Neural cell (in vitro differentiated cells): Measurements from ENCODE around the gene MOB3A. TPM values are rescaled to one million over a fixed set of nuclear protein-coding genes. Genes with fewer than 3 reads are reported as not detected.

Source experiments
- H2AFZ ChIP-seq: fragments of 200-600, 300-800 bp; sonication (generic), shearing (Covaris generic); 2 replicates; pipeline ENCODE4 v1.6.0; 2014; ENCODE audit warnings: low read depth, mild to moderate bottlenecking, antibody characterized with exemption, low read length, moderate library complexity
- H3F3A ChIP-seq: fragments of 200-600 bp; shearing (Covaris generic); 2 replicates; pipeline ENCODE4 v1.6.1; 2016; ENCODE audit warnings: mild to moderate bottlenecking, moderate library complexity, mixed read lengths, antibody characterized with exemption, low read length; ENCODE audit not compliant: insufficient read depth, poor library complexity, severe bottlenecking
- H3K27ac ChIP-seq: fragments of 200-600, 300-800 bp; sonication (generic), shearing (Covaris generic); 2 replicates; pipeline ENCODE4 v1.5.1; 2014; ENCODE audit warnings: mild to moderate bottlenecking, low read length, moderate library complexity
- H3K27me3 ChIP-seq: fragments of 300-800, 200-600 bp; sonication (generic), shearing (Covaris generic); 2 replicates; pipeline ENCODE4 v1.6.0; 2014; ENCODE audit warnings: mild to moderate bottlenecking, low read depth, low read length, moderate library complexity; ENCODE audit not compliant: insufficient read depth
- H3K36me3 ChIP-seq: fragments of 300-800, 200-600 bp; sonication (generic), shearing (Covaris generic); 2 replicates; pipeline ENCODE4 v1.5.1; 2014; ENCODE audit warnings: mild to moderate bottlenecking, antibody characterized with exemption, low read length, moderate library complexity; ENCODE audit not compliant: insufficient read depth
- H3K4me2 ChIP-seq: fragments of 300-800, 200-600 bp; sonication (generic), shearing (Covaris generic); 2 replicates; pipeline ENCODE4 v1.6.0; 2014; ENCODE audit warnings: mild to moderate bottlenecking, low read length
- H3K4me3 ChIP-seq: fragments of 300-800, 200-600 bp; sonication (generic), shearing (Covaris generic); 2 replicates; pipeline ENCODE4 v1.5.1; 2014; ENCODE audit warnings: mild to moderate bottlenecking, low read length, moderate library complexity
- H3K79me2 ChIP-seq: fragments of 200-600 bp; shearing (Covaris generic); replicated peaks from 2 replicates; pipeline ENCODE4 v1.6.0; 2014; ENCODE audit warnings: mild to moderate bottlenecking, low read length, moderate library complexity; ENCODE audit not compliant: insufficient read depth
- H3K9ac ChIP-seq: fragments of 300-800, 200-600 bp; sonication (generic), shearing (Covaris generic); 2 replicates; pipeline ENCODE4 v1.6.1; 2016; ENCODE audit warnings: mild to moderate bottlenecking, low read length, mixed read lengths
- H3K9me2 ChIP-seq: fragments of 200-600 bp; shearing (Covaris generic); 2 replicates; pipeline ENCODE4 v1.6.1; 2016; ENCODE audit warnings: mild to moderate bottlenecking, low read length, mixed read lengths; ENCODE audit not compliant: insufficient read depth
- H3K9me3 ChIP-seq: fragments of 200-600, 300-800 bp; sonication (generic), shearing (Covaris generic); 2 replicates; pipeline ENCODE4 v1.6.1; 2016; ENCODE audit warnings: mild to moderate bottlenecking, mixed run types, low read length, moderate library complexity, mixed read lengths
- H4K20me1 ChIP-seq: fragments of 200-600 bp; shearing (Covaris generic); 2 replicates; pipeline ENCODE4 v1.6.1; 2016; ENCODE audit warnings: mild to moderate bottlenecking, mixed run types; ENCODE audit not compliant: insufficient read depth
- EP300 ChIP-seq: fragments of 450-650 bp; conservative IDR thresholded peaks from 2 replicates; pipeline ENCODE4 v1.6.1; 2014; ENCODE audit warnings: antibody characterized with exemption, mild to moderate bottlenecking, moderate library complexity; ENCODE audit not compliant: poor library complexity, severe bottlenecking
- EZH2 ChIP-seq: fragments of 200-600, 300-800 bp; shearing (Covaris generic), sonication (generic); IDR thresholded peaks from 2 replicates; pipeline ENCODE4 v1.6.1; 2014; ENCODE audit warnings: antibody characterized with exemption, low read length, borderline replicate concordance, mild to moderate bottlenecking; ENCODE audit not compliant: insufficient read depth, poor library complexity, severe bottlenecking
- MXI1 ChIP-seq: fragments of 450-650 bp; conservative IDR thresholded peaks from 2 replicates; pipeline ENCODE4 v1.6.1; 2014; ENCODE audit warnings: antibody characterized with exemption, mild to moderate bottlenecking; ENCODE audit not compliant: poor library complexity, severe bottlenecking
- POLR2AphosphoS5 ChIP-seq: IDR thresholded peaks from 2 replicates; pipeline ENCODE4 v1.6.1; 2012
- RAD21 ChIP-seq: fragments of 450-650 bp; conservative IDR thresholded peaks from 2 replicates; pipeline ENCODE4 v1.6.1; 2014; ENCODE audit warnings: antibody characterized with exemption, mild to moderate bottlenecking, moderate library complexity
- SMC3 ChIP-seq: fragments of 450-650 bp; conservative IDR thresholded peaks from 2 replicates; pipeline ENCODE4 v1.6.1; 2014; ENCODE audit warnings: antibody characterized with exemption, mild to moderate bottlenecking, moderate library complexity; ENCODE audit not compliant: poor library complexity
- TAF1 ChIP-seq: IDR thresholded peaks from 2 replicates; pipeline ENCODE4 v1.6.1; 2012; ENCODE audit warnings: low read depth
- polyA plus RNA-seq: library from polyadenylated mRNA; depleted of rRNA; stranded (reverse); fragments of >200 nt; gene quantifications from 2 replicates; pipeline ENCODE4 v1.2.3, GENCODE V29; 2014
- TF ChIP-seq, protein P1 (sequence below): IDR thresholded peaks from 2 replicates; pipeline ENCODE4 v1.6.1; 2012; ENCODE audit warnings: borderline replicate concordance
- TF ChIP-seq, protein P2 (sequence below): fragments of 450-650 bp; IDR thresholded peaks from 2 replicates; pipeline ENCODE4 v1.5.1; 2014; ENCODE audit warnings: antibody characterized with exemption, mild to moderate bottlenecking, moderate library complexity; ENCODE audit not compliant: poor library complexity, severe bottlenecking

The MOB3A gene
- polyA plus RNA-seq, 1 donor from 2014 or later: 5.8 TPM

DNA sequence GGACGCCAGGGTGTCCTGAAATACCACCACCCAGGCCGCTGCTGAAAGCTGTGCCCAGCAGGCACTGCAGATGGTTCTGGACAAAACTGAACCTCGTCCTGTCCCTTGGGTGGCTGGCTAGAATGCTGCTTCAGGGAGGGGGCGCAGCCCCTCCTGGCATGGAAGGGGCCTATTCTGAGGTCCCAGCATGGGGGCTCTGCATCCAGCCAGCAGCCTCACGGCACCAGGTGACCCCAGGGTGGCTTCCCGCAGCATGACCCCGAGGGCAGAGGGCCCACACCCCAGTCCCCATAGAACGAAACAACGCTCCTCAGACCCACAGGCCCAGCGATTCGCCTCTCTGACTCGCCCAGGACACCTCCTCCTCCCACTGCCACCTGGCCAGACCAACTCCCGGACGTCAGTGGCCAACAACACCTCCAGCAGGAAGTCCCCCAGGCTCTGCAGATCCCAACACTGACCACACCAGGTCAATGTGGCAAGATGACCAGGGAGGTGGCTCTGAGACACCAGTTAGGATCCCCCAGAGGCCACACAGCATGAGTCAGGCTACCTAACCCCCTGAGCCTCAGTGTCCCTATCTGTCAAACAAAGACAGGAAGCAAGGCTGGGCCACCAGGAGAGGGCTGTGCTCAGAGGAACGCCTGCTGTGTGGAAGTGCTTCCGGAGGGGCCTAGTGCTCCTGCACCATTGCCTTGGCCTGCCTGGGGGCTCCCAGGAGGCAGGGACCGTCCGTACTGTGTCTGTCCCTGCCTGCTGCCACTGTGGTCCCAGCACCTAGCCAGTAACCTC, 51.2 kb downstream of the MOB3A start:
- H3K79me2 ChIP-seq: peaks cover 20% of the 10 kb centered on the region
- H3K9me3 ChIP-seq: no peaks in the 10 kb centered on the region
- H3K9ac ChIP-seq: no peak overlapping the region
- no peak overlapping the region for H3K4me2 ChIP-seq
- no peak overlapping the region for H2AFZ ChIP-seq
- no peak overlapping the region for H3K27ac ChIP-seq
- no peak overlapping the region for H3K4me3 ChIP-seq
- TF ChIP-seq, protein P1, sequence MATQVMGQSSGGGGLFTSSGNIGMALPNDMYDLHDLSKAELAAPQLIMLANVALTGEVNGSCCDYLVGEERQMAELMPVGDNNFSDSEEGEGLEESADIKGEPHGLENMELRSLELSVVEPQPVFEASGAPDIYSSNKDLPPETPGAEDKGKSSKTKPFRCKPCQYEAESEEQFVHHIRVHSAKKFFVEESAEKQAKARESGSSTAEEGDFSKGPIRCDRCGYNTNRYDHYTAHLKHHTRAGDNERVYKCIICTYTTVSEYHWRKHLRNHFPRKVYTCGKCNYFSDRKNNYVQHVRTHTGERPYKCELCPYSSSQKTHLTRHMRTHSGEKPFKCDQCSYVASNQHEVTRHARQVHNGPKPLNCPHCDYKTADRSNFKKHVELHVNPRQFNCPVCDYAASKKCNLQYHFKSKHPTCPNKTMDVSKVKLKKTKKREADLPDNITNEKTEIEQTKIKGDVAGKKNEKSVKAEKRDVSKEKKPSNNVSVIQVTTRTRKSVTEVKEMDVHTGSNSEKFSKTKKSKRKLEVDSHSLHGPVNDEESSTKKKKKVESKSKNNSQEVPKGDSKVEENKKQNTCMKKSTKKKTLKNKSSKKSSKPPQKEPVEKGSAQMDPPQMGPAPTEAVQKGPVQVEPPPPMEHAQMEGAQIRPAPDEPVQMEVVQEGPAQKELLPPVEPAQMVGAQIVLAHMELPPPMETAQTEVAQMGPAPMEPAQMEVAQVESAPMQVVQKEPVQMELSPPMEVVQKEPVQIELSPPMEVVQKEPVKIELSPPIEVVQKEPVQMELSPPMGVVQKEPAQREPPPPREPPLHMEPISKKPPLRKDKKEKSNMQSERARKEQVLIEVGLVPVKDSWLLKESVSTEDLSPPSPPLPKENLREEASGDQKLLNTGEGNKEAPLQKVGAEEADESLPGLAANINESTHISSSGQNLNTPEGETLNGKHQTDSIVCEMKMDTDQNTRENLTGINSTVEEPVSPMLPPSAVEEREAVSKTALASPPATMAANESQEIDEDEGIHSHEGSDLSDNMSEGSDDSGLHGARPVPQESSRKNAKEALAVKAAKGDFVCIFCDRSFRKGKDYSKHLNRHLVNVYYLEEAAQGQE: no peak
- TF ChIP-seq TAF1 (no peak), RAD21 (no peak), SMC3 (no peak), EP300 (no peak), EZH2 (no peak)
- H4K20me1 ChIP-seq: peaks cover 1% of the 10 kb centered on the region
- H3K27me3 ChIP-seq: no peaks in the 10 kb centered on the region
- H3K36me3 ChIP-seq: no peaks in the 10 kb centered on the region
- no peaks in the 10 kb centered on the region for H3K9me2 ChIP-seq
- H3F3A ChIP-seq: no peaks in the 10 kb centered on the region

DNA sequence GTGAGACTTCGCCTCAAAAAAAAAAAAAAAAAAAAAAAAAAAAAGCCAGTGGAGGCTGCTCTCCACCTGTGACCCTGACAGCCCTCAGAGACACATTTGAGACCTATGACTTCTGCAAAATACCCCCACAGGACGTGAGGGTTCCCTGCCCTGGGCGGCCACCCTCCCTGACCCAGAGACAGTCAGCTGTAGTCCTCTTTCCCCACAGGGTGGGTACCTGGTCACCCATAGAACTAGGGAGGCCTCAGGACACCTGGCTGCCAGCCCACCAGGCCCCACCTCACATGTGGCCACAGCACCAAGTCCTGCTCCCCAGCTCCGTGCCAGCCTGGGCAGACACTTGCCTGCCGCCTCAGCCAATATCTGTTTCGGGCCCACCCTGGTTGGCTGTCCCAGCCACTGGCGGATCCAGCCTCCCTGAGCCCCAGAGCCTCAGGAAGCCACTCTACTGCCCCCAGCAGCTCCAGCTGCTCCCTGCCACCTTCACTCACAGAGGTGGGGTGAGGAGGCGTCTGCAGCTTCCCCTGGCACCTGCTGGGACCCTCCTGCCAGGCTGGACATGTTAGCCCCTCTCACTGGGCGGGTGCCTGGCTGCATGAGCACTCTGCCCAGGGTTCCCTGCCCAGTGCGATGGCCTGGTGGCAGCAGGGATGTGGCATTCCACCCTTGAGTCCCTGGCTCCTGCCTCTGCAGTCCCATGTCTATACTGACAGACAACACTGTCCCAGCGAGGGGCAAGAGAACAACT, 52.0 kb downstream of the MOB3A start:
- no peak overlapping the region for H3K9ac ChIP-seq
- no peaks in the 10 kb centered on the region for H4K20me1 ChIP-seq
- no peak overlapping the region for H3K4me3 ChIP-seq
- no peaks in the 10 kb centered on the region for H3K9me2 ChIP-seq
- no peak overlapping the region for H3K27ac ChIP-seq
- no peaks in the 10 kb centered on the region for H3K27me3 ChIP-seq
- no peaks in the 10 kb centered on the region for H3F3A ChIP-seq
- H3K9me3 ChIP-seq: no peaks in the 10 kb centered on the region
- no peak overlapping the region for H2AFZ ChIP-seq
- H3K79me2 ChIP-seq: peaks cover 13% of the 10 kb centered on the region
- no peak overlapping the region for H3K4me2 ChIP-seq
- TF ChIP-seq TAF1 (no peak), EZH2 (no peak), POLR2AphosphoS5 (no peak), MXI1 (no peak), SMC3 (no peak), EP300 (no peak), RAD21 (no peak)
- TF ChIP-seq, protein P2, sequence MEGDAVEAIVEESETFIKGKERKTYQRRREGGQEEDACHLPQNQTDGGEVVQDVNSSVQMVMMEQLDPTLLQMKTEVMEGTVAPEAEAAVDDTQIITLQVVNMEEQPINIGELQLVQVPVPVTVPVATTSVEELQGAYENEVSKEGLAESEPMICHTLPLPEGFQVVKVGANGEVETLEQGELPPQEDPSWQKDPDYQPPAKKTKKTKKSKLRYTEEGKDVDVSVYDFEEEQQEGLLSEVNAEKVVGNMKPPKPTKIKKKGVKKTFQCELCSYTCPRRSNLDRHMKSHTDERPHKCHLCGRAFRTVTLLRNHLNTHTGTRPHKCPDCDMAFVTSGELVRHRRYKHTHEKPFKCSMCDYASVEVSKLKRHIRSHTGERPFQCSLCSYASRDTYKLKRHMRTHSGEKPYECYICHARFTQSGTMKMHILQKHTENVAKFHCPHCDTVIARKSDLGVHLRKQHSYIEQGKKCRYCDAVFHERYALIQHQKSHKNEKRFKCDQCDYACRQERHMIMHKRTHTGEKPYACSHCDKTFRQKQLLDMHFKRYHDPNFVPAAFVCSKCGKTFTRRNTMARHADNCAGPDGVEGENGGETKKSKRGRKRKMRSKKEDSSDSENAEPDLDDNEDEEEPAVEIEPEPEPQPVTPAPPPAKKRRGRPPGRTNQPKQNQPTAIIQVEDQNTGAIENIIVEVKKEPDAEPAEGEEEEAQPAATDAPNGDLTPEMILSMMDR: no peak
- TF ChIP-seq, protein P1: no peak
- no peaks in the 10 kb centered on the region for H3K36me3 ChIP-seq
